ENCODE data around the gene GFOD2. TPM values are rescaled to one million over a fixed set of nuclear protein-coding genes. Genes with fewer than 3 reads are reported as not detected.

GFOD2 gene
- total and polyA plus RNA-seq, 2 of the 13 experiments (the other 11 are each of a cell fraction or from before 2014, with no cell fraction given) = 11.1 to 17.2 TPM

DNA sequence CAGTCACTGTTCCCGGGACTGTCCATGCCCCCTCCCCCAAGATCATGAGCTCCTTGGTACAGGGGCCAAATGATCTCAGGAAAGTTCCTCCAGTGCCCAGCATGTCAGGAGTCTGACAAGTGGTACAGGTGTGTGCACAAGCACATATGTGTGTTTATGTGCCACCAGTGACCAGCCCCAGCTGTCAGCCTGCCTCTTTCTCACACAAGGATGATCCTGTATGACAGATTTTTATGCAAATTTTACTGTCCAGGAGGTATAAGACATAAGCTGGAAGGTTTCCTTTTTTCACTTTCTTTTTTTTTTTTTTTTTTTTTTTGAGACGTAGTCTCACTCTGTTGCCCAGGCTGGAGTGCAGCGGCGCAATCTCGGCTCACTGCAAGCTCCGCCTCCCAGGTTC lies 31.4 kb upstream of the GFOD2 start:
- POLR2A ChIA-PET = no interaction called here
- no TSS peak for BruUV-seq (replicated peaks)
- no peaks in the 10 kb centered on the region for H3K4me1 ChIP-seq (ENCODE audit: insufficient read depth, low read length)
- no peak for TF ChIP-seq TCF7L2 (IDR thresholded peaks at IDR 0.05; ENCODE audit: low read depth, low read length)
- TF ChIP-seq CBFB (CRISPR knock-in tag; IDR thresholded peaks at IDR 0.05) = no peak
- TF ChIP-seq, protein P1, sequence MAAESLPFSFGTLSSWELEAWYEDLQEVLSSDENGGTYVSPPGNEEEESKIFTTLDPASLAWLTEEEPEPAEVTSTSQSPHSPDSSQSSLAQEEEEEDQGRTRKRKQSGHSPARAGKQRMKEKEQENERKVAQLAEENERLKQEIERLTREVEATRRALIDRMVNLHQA (CRISPR knock-in tag; IDR thresholded peaks at IDR 0.05) = no peak
- TF ChIP-seq POGZ (CRISPR knock-in tag; IDR thresholded peaks at IDR 0.05) = no peak
- TF ChIP-seq RNF2 (conservative IDR thresholded peaks at IDR 0.05; ENCODE audit: low read depth) = no peak
- no peak for TF ChIP-seq IKZF5 (CRISPR knock-in tag; IDR thresholded peaks at IDR 0.05)
- no peak for TF ChIP-seq DPF2 (CRISPR knock-in tag; IDR thresholded peaks at IDR 0.05; ENCODE audit: borderline replicate concordance, low read depth)
- no peak for TF ChIP-seq CSRNP2 (CRISPR knock-in tag; conservative IDR thresholded peaks at IDR 0.05; ENCODE audit: low read depth)
- TF ChIP-seq BRF2 (CRISPR knock-in tag; IDR thresholded peaks at IDR 0.05) = no peak
- TF ChIP-seq RBFOX2 (IDR thresholded peaks at IDR 0.05; ENCODE audit: low read depth, low read length) = no peak
- TF ChIP-seq TP53 (CRISPR knock-in tag; conservative IDR thresholded peaks at IDR 0.05) = no peak
- no peak for TF ChIP-seq ZBTB49 (CRISPR knock-in tag; IDR thresholded peaks at IDR 0.05; ENCODE audit: borderline replicate concordance)
- no peak for TF ChIP-seq YEATS4 (CRISPR knock-in tag; IDR thresholded peaks at IDR 0.05; ENCODE audit: borderline replicate concordance)
- no peak for TF ChIP-seq AGO1 (IDR thresholded peaks at IDR 0.05; ENCODE audit: low read depth, low read length, poor library complexity, severe bottlenecking)
- no peak for TF ChIP-seq FIP1L1 (IDR thresholded peaks at IDR 0.05; ENCODE audit: borderline replicate concordance, insufficient read depth, low read depth, low read length)
- no peak for TF ChIP-seq HNF4G (IDR thresholded peaks at IDR 0.05; ENCODE audit: borderline replicate concordance, low read depth, low read length)
- TF ChIP-seq HNF4G (CRISPR knock-in tag; IDR thresholded peaks at IDR 0.05; ENCODE audit: borderline replicate concordance, low read depth) = no peak
- TF ChIP-seq FOXO1 (CRISPR knock-in tag; IDR thresholded peaks at IDR 0.05) = no peak
- no peak for TF ChIP-seq NCOR1 (IDR thresholded peaks at IDR 0.05; ENCODE audit: borderline replicate concordance, low read length)
- no peak for TF ChIP-seq SALL1 (CRISPR knock-in tag; IDR thresholded peaks at IDR 0.05)

More for the DNA sequence above, 31.4 kb upstream of the GFOD2 start:
- Histone ChIP-seq H3K9me3 (ENCODE audit: low read length) (no peaks in the 10 kb centered on the region), H4K20me1 (ENCODE audit: insufficient read depth, low read length) (no peaks in the 10 kb centered on the region), H3K4me3 (replicated peaks in 1 of 3; ENCODE audit: insufficient read depth in 1 of 3, low read depth in 2 of 3, low read length in 3 of 3) (no peak overlapping the region), H3K4me2 (ENCODE audit: low read depth, low read length) (no peak overlapping the region), H2AFZ (ENCODE audit: low read length) (no peak overlapping the region), H3K27ac (ENCODE audit: extremely low read length, insufficient read depth, low read length) (no peak overlapping the region), H3K36me3 (replicated peaks in 1 of 2; ENCODE audit: control insufficient read depth in 1 of 2, insufficient read depth in 2 of 2, low read length in 2 of 2) (peaks cover 6 to 15% of the 10 kb centered on the region in 2 experiments; a peak in 3 of 5 replicates), H3K79me2 (ENCODE audit: insufficient read depth, low read length) (no peaks in the 10 kb centered on the region), H3K9ac (ENCODE audit: insufficient read depth, low read depth, low read length) (no peak overlapping the region), H3K27me3 (ENCODE audit: control insufficient read depth in 1 of 2, insufficient read depth in 2 of 2, low read length in 2 of 2) (no peaks in the 10 kb centered on the region)
- intact Hi-C loops (cut with micrococcal nuclease; ENCODE audit: unreplicated experiment) (no loop called here), in situ Hi-C loops (cut with HindIII; ENCODE audit: extremely low pct_ligation_motif_present, low pct_unique_long_range_greater_than_20kb) (no loop called here)
- CTCF ChIA-PET (ENCODE audit: low intra/inter-chr PET ratio, low total read pairs) = no interaction called here
- FAIRE-seq = no peak
- DNase-seq (ENCODE audit: low spot score) = no peak
- no peak for ATAC-seq
- WGBS (ENCODE audit: low lambda C conversion rate) = 97% methylated on average over 6 of the region's 6 CpGs
